HG03378 (cell line): ENCODE measurements around the gene ENTPD5.
"Not testable (repeated sequence)": the region's sequence is repeated elsewhere in the genome, so short reads cannot be mapped to it uniquely, and the experiment has no call there.

Experiments
- ATAC-seq: cut with Tn5 transposase; IDR thresholded peaks from one replicate; pipeline ENCODE4 v1.9.1; 2021; ENCODE audit warnings: mild to moderate bottlenecking, moderate library complexity; ENCODE audit not compliant: unreplicated experiment

ENTPD5 gene

DNA sequence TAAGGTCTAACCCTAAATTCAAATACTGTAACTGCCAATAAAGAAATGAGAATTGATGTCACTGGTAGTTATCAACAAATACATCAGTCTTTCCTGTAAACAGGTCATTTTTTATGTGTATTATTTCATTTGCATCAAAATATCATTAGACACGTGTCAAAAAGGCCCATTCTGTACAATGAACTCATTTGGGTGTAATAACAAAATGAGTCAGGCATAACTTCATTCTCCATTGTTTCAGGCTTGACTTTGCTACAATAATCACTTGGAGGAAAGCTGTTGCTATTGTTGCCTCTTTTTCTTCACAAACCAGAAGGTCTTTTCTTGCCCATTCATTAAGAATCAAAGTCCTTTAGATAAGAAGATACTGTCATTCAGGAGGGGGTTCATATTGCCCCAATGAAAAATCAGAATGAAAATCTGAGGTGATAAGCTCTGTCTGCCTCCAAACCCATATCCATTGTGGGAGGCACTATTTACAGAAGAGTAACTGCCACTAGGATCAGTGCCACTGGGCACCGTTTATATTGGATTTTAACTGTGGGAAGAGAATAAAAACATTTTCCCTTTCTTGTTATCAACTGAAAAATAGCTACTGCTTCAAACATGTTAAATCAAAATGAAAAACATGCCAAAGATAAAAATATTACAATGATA is 10.1 kb downstream of the ENTPD5 start:
- ATAC-seq, result no peak

DNA sequence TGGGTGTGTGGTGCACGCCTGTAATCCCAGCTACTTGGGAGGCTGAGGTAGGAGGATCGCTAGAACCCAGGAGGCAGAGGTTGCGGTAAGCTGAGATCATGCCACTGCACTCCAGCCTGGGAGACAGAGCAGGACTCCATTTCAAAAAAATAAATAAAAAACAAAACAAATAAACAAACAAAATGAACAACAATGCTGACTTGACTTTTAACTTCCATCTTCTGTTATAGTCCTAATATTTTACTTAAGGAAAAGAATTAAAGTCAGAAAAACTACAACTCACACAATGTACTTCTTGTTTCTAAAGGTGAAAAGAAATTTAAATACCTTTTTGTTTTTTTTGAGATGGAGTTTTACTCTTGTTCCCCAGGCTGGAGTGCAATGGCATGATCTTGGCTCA is 13.4 kb downstream of the ENTPD5 start:
- not testable (repeated sequence) for ATAC-seq

DNA sequence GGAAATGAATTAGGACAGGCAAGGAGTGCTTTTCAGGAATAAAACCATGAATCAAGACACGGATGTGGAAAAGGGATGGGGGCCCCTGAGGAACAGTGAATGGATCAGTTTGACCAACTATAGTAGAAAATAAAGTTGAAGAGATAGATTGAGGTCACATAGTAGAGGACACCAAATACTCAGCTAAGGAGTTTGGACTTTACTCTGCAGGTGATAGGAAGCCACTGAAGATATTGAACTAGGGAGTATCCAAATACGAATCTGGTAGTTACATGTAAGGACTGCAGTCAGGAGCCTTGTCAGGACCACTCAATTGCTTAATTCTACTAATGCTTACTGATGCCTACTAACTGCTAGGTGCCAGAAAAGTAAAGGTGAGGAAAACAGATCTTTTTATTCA is 20.4 kb downstream of the ENTPD5 start:
- no peak for ATAC-seq

DNA sequence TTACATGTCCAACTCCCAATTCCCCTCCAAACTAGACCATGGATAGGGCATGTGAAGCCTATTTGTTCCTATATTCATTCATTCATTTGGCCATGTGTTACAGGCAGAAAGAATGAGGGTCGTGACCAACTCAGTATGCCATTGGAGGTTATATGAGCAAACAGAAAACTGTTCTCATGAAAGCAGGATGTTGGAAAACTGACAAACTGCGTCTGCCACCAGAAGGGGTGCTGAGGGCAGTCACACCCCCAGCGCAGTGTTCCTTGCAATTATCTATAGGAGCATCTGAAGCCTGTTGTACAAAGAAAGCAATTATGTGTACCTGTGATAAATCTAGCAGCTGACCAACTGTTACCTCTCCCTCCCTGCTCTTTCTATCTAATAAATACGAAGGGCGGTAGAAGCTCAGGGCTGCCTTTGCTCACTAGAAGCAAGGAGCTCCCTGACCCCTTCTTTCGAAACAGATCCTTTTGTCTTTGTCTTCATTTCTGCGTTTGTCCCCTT is 21.1 kb downstream of the ENTPD5 start:
- ATAC-seq, result no peak

DNA sequence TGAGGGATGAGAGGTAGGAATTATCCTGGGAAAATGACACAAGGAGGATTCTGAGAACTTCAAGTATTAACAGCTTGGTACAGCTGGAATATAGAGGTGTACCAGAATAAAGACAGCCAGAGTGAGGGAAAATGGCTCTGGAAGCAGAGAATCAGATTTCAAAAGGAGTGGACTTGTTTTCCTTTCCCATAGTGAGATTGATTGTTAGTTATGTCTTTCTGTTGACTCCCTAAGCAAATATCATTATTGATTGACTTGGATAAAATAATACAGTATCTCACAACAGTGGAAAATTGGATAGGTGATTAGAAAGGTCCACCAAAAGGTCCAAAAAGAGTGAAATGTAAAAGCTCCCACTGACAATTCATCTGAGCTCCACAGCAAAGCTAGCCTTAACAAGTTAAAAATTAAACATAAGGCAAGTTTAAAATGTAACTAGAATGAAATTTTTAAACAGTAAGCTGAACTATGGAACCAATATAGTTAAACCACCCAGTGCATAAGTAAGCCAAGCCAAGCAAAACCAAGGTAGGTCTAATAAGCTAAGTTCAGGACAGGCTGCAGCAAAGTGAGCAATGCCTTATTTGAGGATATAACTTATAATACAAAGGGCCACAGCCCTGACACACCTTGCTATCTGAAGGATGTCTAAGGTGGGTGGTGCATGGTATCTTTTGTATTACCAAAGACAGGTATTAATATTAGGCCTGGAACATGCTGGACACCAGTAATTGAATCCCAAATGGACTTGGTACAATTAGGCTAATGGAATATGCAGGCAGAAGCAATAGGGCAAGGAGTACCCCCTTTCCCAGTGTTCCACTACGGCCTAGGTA is 21.8 kb downstream of the ENTPD5 start:
- no peak for ATAC-seq

DNA sequence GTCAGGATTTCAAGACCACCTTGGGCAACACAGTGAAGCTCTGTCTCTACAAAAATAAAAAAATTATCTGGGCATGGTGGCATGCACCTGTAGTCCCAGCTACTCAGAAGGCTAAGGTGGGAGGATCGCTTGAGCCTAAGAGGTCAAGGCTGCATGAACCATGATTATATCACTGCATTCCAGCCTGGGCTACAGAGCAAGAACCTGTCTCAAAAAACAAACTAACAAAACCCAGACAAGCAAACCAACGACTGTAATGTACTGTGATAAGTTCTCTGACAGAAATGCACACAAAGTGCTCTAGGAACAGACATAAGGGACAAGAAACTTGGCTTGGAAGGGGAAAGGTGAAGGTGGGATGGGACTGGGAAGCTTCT is 22.4 kb downstream of the ENTPD5 start:
- ATAC-seq, result no peak

DNA sequence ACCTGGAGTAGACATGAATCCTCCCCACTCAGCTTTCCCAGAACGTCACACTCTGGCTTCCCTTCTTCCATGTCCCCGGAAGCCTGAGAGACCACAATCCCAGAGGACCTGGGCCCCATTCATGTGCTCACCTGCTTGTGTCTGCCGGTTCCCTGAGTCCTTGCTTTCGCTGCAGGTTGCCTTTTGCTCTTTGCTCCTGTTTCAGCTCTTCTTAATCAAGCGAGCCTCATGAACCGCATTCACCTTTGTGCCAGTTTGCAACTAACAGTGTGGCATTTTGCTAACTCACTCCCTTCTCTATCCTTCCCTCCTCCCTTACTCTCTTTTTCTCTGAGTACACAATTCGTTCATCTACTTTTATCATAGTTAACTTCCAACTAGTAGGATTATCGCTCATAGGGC is 23.1 kb downstream of the ENTPD5 start:
- ATAC-seq, result no peak

DNA sequence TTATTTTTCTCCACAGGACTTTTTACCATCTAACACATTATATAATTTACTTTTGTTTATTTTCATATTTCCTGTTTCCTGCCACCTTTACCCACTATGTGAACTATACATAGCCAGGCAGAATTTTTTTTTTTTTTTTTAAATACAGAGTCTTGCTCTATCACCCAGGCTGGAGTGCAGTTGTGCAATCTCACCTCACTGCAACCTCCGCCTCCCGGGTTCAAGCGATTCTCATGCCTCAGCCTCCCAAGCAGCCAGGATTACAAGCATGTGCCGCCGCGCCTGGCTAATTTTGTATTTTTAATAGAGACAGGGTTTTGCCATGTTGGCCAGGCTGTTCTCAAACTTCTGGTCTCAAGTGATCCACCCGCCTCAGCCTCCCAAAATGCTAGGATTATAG is 24.2 kb downstream of the ENTPD5 start:
- not testable (repeated sequence) for ATAC-seq

DNA sequence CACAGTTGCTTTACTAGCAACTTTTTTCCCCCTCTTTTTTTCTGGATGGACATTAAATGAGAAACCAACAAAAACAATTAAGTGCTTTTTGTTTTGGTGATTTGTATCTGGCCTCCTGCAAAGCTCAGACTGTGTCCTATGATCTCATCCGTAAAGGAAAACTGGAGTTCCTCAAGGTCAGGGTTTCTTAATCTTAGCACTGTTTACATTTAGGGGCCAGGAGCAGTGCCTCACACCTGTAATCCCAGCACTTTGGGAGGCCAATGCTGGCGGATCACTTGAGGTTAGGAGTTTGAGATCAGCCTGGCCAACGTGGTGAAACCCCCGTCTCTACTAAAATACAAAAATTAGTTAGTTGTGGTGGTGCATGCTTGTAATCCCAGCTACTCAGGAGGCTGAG is 28.0 kb downstream of the ENTPD5 start:
- no peak for ATAC-seq

DNA sequence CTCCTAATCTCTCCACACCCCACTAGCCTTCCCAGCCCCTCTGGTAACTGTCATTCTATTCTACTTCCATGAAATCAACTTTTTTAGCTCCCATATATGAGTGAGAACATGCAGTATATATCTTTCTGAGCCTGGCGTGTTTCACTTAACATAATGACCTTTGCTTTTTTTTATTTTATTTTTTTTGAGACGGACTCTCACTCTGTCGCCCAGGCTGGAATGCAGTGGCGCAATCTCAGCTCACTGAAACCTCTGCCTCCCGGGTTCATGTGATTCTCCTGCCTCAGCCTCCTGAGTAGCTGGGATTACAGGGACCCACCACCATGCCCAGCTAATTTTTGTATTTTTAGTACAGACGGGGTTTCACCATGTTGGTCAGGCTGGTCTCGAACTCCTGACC is 30.4 kb downstream of the ENTPD5 start:
- ATAC-seq, result not testable (repeated sequence)

DNA sequence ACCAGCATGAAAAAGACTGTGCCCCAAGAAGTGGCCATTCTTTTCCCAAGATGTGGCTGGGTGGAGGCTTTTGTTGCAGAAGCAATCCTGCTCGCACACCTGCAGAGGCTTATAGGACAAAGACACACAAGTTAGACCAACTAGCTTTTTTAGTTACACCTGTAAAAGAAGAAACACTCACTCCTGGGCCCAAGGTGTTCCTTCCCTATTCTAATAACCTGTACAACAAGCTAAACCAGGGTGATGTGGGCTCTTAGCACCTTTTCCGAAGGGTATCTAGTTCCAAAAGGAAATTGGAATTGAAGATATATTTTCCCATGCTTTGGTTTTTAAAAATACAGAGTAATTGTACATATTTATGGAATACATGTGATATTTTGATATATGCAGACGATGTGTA is 31.0 kb downstream of the ENTPD5 start:
- ATAC-seq, result no peak

DNA sequence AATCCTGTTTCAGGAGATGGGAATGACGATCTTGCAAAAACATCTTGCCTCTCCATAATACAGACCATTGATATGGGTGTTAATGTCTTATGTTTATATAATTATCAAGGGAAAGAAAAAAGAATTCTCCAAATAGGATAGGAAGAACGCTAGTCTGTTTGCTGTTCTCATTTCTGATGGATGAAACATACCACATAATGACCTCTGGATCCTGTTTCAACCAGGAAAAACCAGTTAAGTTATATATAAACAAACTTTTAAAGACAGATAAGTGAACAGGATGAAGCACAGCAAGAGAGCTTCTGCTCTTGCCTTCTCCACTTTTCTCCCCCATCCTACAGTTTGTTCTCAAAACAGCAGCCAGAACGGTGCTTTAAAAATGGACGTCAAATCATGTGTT is 41.2 kb downstream of the ENTPD5 start:
- no peak for ATAC-seq

DNA sequence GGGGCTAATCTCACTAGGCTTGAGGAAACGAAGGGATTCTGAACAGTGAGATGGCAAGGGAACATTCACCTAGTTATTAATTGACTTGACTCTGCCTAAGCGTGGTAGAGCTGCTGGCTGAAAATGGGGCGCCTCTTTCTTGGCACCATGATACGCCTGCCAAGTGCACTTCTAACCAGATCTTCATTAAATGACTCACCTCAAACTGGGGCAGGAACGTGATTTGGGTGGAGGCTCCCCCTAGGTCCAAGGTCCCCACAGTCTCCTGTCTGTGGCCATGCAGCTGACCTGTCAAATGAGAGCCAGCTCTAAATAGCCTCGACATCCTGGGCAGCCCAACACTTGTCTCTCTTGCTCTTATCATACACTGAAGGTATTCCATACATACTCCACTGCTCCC is 43.0 kb downstream of the ENTPD5 start:
- ATAC-seq, result no peak

DNA sequence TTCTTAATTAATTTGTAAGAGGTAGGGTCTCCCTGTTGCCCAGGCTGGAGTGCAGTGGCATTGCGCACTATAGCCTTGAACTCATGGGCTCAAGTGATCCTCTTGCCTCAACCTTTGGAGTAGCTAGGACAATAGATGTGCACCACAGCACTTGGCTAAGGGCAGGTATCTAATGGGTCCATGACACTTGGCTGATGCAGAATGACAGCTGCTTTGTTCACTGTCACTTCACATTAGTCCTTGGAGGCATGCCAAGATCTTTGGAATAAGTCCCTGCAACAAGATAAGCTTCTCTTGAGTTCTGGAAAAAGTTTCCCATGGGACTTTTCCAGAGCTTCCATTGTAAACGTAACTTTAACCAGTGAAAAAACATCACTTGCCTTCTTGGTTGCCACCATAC is 45.6 kb downstream of the ENTPD5 start:
- no peak for ATAC-seq

DNA sequence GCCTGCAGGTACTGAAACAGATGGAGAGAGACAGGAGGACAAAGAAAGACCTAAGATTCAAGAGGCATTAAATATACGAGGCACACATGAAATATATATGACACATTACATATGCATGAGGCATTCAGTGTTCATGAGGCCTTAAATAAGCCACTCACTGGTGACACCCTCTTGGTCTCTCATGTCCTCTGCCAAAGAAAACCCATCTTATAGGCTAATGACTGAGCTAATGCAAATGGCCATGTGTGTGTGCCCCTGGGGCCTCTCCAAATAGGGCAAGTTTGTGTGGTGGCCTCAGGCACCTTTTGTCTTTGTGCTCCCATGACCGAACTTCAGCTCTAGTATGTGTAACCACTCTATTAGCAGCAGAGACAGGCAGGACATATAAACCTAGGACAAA is 50.2 kb downstream of the ENTPD5 start:
- ATAC-seq, result no peak

DNA sequence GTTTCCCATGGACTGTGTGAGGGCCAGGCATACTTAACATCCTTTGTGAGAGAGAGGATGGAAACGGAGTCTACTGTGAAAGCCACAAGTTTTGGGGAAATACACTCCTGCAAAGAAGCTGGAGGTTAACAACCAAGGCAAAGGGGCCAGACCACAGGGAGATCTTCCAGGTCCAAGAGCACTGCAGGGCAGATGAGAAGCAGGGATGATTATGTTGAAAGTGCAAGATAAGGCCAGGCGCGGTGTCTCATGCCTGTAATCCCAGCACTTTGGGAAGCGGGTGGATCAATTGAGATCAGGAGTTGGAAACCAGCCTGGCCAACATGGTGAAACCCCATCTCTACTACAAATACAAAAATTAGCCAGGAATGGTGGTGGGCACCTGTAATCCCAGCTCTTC is 53.9 kb downstream of the ENTPD5 start:
- ATAC-seq, result no peak

DNA sequence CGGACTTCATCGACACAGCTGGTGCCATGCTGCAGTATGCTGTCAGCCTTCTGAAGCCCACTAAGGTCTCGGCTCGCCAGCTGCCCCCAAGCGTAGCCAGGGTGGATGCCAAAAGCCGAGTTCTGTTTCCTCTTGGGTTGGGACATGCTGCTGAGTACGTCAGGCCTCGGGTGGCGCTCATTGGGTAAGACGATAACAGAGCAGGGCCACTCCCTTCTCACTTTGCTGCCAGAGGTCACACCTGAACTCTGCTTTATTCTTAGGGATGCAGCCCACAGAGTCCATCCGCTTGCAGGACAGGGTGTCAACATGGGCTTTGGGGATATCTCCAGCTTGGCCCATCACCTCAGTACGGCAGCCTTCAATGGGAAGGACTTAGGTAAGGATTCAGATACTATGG is 57.9 kb downstream of the ENTPD5 start:
- ATAC-seq, result no peak

DNA sequence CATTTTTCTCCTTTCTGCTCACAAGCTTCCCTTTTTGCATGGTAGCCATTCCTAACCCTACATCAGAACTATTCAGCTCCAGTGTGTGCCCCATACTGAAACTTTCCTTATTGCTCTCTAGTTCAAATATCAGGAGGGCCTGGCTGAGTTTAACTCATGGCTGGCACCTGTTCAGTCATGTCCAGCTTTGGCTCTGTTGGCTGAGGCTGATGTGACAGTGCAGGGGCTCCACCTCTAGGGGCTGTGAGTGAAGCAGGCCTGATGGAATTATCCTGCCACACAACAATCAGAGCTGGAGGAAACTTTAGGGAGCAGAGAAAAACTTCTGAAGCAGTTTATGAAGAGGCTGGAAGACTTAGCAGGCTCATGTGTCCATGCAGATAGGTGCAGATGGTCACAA is 60.5 kb downstream of the ENTPD5 start:
- ATAC-seq, result no peak

DNA sequence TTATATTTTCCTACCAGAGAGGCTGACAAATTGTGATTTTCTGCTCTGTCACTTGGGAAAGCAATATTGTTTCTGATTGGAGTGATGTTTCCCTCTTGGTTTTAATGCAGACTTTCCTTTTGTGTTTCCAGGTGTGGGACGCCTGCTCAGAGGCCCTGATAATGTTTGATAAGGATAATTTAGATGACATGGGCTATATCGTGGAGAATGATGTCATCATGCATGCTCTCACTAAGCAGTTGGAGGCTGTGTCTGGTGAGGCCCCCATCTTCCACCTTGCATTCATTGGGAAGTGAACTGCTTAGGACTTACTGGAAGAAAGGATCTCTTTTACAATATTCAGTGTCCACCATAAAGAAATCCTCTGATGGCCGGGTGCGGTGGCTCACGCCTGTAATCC is 63.4 kb downstream of the ENTPD5 start:
- ATAC-seq, result no peak

DNA sequence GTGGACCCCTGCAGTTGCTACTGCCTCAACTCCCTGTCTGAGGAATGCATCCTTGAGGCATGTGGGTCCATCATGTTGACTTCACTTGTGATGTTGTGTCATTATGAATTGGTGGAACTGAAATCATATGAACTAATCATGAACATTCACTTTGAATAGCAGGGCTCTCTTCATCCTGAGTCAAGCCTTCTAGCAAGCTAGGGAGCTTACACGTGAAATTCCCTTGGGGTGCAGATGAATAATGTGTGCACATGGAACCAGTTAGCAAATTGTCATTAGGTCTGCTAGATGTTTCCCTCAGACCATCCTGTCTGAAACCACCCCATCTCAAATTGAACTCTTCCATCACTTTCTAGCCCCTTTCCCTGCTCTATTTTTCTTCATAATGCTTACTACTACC is 65.4 kb downstream of the ENTPD5 start:
- ATAC-seq, result no peak

DNA sequence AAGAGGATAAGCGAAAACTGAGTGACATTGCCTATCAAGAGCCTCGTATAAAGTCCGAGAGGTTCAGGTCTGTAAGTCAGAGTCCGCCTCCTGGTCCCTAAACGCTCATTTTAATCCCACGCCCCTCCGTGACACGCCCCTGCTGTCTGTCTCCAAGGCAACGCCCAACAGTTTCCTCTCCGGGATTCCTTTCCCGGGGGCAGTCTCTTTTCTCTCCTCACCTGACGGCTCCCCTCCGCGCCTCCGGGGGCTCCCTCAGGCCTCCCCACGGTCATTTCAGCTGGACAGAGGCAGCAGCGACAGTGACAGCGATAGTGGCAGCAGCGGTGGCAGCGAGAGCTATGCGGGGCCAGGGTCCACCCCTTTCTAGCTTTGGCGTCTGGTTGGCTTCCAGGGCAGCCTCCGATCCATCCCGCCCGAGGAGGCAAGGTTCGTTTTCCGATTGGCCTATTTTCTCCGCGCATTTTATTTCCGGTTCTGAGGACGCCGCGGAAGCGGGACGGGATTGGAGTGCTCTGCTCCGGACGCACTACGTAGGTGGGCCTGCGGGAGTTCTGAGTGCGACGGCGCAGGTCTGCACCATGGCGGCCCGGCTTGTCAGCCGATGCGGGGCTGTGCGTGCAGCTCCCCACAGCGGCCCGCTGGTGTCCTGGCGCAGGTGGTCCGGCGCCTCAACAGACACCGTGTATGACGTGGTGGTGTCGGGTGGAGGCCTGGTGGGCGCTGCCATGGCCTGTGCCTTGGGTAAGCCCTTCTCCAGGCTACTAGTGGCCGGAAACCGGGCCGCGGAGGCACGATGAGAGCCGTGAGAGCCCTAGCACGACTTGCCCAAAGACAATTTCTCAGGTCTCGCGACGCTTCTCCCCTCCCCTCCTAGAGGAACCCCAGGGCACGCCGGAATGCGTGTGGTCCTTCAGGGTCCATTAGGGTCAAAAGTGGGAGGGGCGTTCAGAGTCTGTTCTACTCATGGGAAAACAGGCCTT is 69.0 kb downstream of the ENTPD5 start, which contains the start of the genes COQ6 and FAM161B:
Gene COQ6, plus strand, starts transcription at position 551 of the 983 bp plus-strand sequence. Its CDS starts 31 bp downstream, at position 582.
Gene FAM161B, minus strand, starts transcription at position 343 of the 983 bp plus-strand sequence. Its CDS starts 68 bp downstream, at position 275.
- ATAC-seq, result peak; percentile 88
